Gastrocnemius medialis (tissue), 4 donors: Measurements from ENCODE around the gene TTLL8. TPM values are rescaled to one million over a fixed set of nuclear protein-coding genes. Genes with fewer than 3 reads are reported as not detected.

Experiments used
- ATAC-seq, 2 donors: fragments of 150-250 bp; one replicate each; pipeline ENCODE4 v1.9.1; 2016
- DNase-seq, 2 donors: peaks; one replicate each; pipeline ENCODE4 v3.0.0-alpha.2; 2019
- H3K27ac ChIP-seq, 4 donors: fragments of 200-600 bp; sonication (generic); 1 replicate in 1 of 4; 2 replicates in 3 of 4; pipeline ENCODE4 v1.5.1; 2016 to 2018; ENCODE audit warnings: mild to moderate bottlenecking in 2 of 4, moderate library complexity in 1 of 4
- H3K27me3 ChIP-seq, 3 donors: fragments of 200-600 bp; sonication (generic) in 2 of 3; 1 replicate in 1 of 3; 2 replicates in 2 of 3; pipeline versions ENCODE4 v1.5.1 to v1.6.0; 2016 to 2019; ENCODE audit warnings: mild to moderate bottlenecking in 1 of 3, moderate library complexity in 1 of 3
- H3K36me3 ChIP-seq, 2 donors: fragments of 200-600 bp; sonication (generic) in 1 of 2; one replicate each; pipeline ENCODE4 v1.5.1; 2017 to 2018
- H3K4me1 ChIP-seq, 2 donors: fragments of 200-600 bp; sonication (generic) in 1 of 2; one replicate each; pipeline ENCODE4 v1.5.1; 2016 to 2017; ENCODE audit warnings: mild to moderate bottlenecking in 2 of 2
- H3K4me3 ChIP-seq, 4 donors: fragments of 200-600 bp; sonication (generic) in 3 of 4; 1 replicate in 1 of 4; 2 replicates in 3 of 4; pipeline ENCODE4 v1.5.1; 2016 to 2019; ENCODE audit warnings: mild to moderate bottlenecking in 2 of 4
- H3K9me3 ChIP-seq, 3 donors: fragments of 200-600 bp; sonication (generic) in 2 of 3; 1 replicate in 1 of 3; 2 replicates in 2 of 3; pipeline ENCODE4 v1.5.1; 2016 to 2019
- CTCF ChIP-seq, 5 experiments: fragments of 450-650 bp in 3 of 5; fragments of 200-600 bp in 2 of 5; sonication (generic) in 2 of 5; IDR thresholded peaks in 4 of 5; conservative IDR thresholded peaks in 1 of 5; 1 replicate in 4 of 5; 2 replicates in 1 of 5; pipeline ENCODE4 v1.5.1; 2016 to 2019; ENCODE audit warnings: antibody characterized with exemption in 5 of 5, mild to moderate bottlenecking in 3 of 5, moderate library complexity in 3 of 5
- POLR2A ChIP-seq, 2 donors: fragments of 450-650 bp; IDR thresholded peaks; one replicate each; pipeline ENCODE4 v1.6.1; 2017; ENCODE audit warnings: antibody characterized with exemption in 2 of 2, mild to moderate bottlenecking in 2 of 2, moderate library complexity in 2 of 2
- in situ Hi-C, 4 donors: fragments of 200-750 bp; cut with MboI; loops; one replicate each; pipeline versions ENCODE4 v1.15.0 to v1.8.0; 2017; ENCODE audit warnings: low sequenced_read_pairs in 4 of 4
- intact Hi-C: fragments of 100-400 bp; cut with DNase I; formaldehyde crosslinking; loops from one replicate; pipeline ENCODE4 v1.15.1; 2023; ENCODE audit warnings: low total_unique reads
- total RNA-seq, 4 donors: library from RNA; depleted of rRNA; stranded (reverse); fragments of >200 nt; gene quantifications; one replicate each; pipeline versions ENCODE4 v1.1.0 to v1.2.3, GENCODE V29; 2016

The TTLL8 gene
- total RNA-seq, 4 donors from 2014 or later = not detected

DNA sequence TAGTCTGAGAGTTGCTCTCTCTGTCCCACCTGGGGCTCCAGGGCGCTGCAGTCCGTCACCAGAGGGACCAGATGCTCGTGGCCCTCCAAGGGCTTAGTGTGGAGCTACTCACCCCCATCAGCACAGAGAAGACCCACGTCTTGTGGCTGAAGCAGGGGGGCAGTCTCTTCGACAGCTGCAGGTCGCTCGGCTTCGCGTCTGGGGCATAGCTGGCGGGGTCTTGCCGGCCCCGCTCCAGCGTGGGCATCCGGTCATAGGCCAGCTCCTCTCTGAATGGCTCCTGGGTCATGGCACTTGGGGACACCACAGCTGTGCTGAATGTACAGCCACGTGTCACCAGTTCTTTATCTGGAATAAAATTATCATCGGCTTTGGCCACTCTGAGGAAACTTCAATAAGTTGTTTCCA is 26.5 kb upstream of the TTLL8 start:
- Histone ChIP-seq H3K27ac (no peak overlapping the region), H3K9me3 (no peaks in the 10 kb centered on the region), H3K27me3 (peaks cover 12 to 54% (median 33%) of the 10 kb centered on the region in 3 donors), H3K4me1 (no peaks in the 10 kb centered on the region), H3K4me3 (no peak overlapping the region), H3K36me3 (no peaks in the 10 kb centered on the region)
- DNase-seq = no peak
- intact Hi-C loops = no loop called here
- no peak for ATAC-seq
- in situ Hi-C loops = no loop called here
- no peak for TF ChIP-seq POLR2A (IDR thresholded peaks at IDR 0.05)
- no peak for TF ChIP-seq CTCF (IDR thresholded peaks at IDR 0.05 in 4 of 5, conservative IDR thresholded peaks at IDR 0.05 in 1 of 5)

DNA sequence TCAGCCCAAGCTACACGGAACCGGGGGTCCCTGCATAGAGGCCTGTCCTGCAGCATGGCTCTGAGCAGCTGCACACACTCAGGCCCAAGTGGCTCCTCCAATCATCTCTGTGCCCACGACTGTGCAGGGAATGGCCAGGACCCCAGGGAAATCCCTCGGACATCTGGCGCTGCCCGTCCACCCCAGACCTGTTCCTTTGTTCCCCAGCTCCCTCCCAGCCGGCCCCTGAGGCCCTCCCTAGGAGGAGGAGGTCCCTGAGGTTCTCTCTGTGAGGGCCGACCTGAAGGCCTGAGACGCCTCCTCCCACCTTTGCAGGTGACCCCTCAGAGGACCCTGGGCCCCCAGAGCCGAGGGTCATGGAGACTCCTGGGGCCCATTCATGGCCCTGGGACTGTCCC is 26.0 kb upstream of the TTLL8 start:
- ATAC-seq = no peak
- no peaks in the 10 kb centered on the region for H3K9me3 ChIP-seq
- peaks cover 6 to 48% (median 28%) of the 10 kb centered on the region in 3 donors for H3K27me3 ChIP-seq

GRCh38 chr22:50083462-50084079 is 25.5 kb upstream of the TTLL8 start:
- intact Hi-C loops (no loop called here), in situ Hi-C loops (no loop called here)
- no peak for ATAC-seq
- Histone ChIP-seq H3K4me3 (no peak overlapping the region), H3K36me3 (no peaks in the 10 kb centered on the region), H3K4me1 (no peaks in the 10 kb centered on the region), H3K9me3 (no peaks in the 10 kb centered on the region), H3K27ac (no peak overlapping the region), H3K27me3 (peaks cover 1 to 43% (median 28%) of the 10 kb centered on the region in 3 donors)
- TF ChIP-seq POLR2A (IDR thresholded peaks at IDR 0.05) = no peak
- no peak for DNase-seq

More for the DNA sequence above, 26.0 kb upstream of the TTLL8 start:
- no peak for DNase-seq
- no peak overlapping the region for H3K4me3 ChIP-seq
- intact Hi-C loops (no loop called here), in situ Hi-C loops (no loop called here)
- no peaks in the 10 kb centered on the region for H3K36me3 ChIP-seq
- TF ChIP-seq POLR2A (IDR thresholded peaks at IDR 0.05) (no peak), CTCF (IDR thresholded peaks at IDR 0.05 in 4 of 5, conservative IDR thresholded peaks at IDR 0.05 in 1 of 5) (no peak)
- H3K4me1 ChIP-seq = no peaks in the 10 kb centered on the region
- no peak overlapping the region for H3K27ac ChIP-seq

DNA sequence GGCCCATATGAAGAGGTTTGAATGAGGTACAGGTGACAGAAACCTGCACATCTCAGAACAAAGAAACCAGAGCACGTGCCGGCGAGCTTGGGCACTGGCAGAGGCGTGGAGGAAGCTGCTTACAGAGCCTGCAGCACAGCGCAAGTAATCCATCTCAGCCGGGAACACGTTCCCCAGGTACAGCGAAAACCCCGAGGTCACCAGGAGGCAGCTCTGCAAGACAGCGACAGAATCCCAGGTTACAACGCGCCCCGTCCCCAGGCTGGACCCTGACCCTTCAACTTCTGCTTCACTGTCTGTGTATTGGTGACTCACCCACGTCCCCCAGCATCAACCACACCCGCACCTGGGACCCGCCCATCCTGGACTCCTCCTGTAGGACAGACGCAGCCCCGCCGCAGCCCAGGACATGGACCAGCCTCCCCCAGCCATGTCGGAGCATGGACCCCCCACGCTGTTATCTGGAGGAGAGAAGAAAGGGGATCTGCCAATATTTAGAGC is 24.9 kb upstream of the TTLL8 start:
- Histone ChIP-seq H3K27me3 (peaks cover 0 to 42% (median 26%) of the 10 kb centered on the region in 3 donors), H3K4me3 (no peak overlapping the region), H3K4me1 (no peaks in the 10 kb centered on the region), H3K9me3 (no peaks in the 10 kb centered on the region), H3K27ac (no peak overlapping the region), H3K36me3 (no peaks in the 10 kb centered on the region)
- in situ Hi-C loops (no loop called here), intact Hi-C loops (no loop called here)
- no peak for TF ChIP-seq CTCF (IDR thresholded peaks at IDR 0.05 in 4 of 5, conservative IDR thresholded peaks at IDR 0.05 in 1 of 5)
- ATAC-seq (no peak), DNase-seq (peak in 1 of 2 donors; percentile 5)

GRCh38 chr22:50082197-50082715 is 24.2 kb upstream of the TTLL8 start:
- intact Hi-C loops (no loop called here), in situ Hi-C loops (no loop called here)
- Histone ChIP-seq H3K4me3 (no peak overlapping the region), H3K27me3 (peaks cover 0 to 35% (median 19%) of the 10 kb centered on the region in 3 donors), H3K27ac (no peak overlapping the region), H3K36me3 (no peaks in the 10 kb centered on the region), H3K9me3 (no peaks in the 10 kb centered on the region), H3K4me1 (no peaks in the 10 kb centered on the region)
- DNase-seq (no peak), ATAC-seq (no peak)
- TF ChIP-seq CTCF (IDR thresholded peaks at IDR 0.05 in 4 of 5, conservative IDR thresholded peaks at IDR 0.05 in 1 of 5) = no peak
- TF ChIP-seq POLR2A (IDR thresholded peaks at IDR 0.05) = no peak
